ENCODE data around the gene APBB1.

GRCh38 chr11:6405052-6405667, 13.7 kb downstream of the APBB1 start:
- no peak for TF ChIP-seq CTCF (IDR thresholded peaks at IDR 0.05)
- TF ChIP-seq EZH2 (IDR thresholded peaks at IDR 0.05; ENCODE audit: borderline replicate concordance, insufficient read depth, low read depth, low read length, poor library complexity, severe bottlenecking): no peak
